IMR-90 (cell line): ENCODE results near the gene HOXD10. TPM values are rescaled to one million over a fixed set of nuclear protein-coding genes. Genes with fewer than 3 reads are reported as not detected.

Experiments used
- ATAC-seq: fragments of 200-7000 bp; cut with Tn5 transposase; 2 replicates; pipeline ENCODE4 v1.9.1; 2020; ENCODE audit warnings: low read depth, mild to moderate bottlenecking, moderate library complexity
- BruUV-seq: library from RNA; stranded (reverse); fragments of 400-500 nt; replicated peaks from 2 replicates; lab custom pipeline; 2021; lab: Mats Ljungman, UMichigan
- CTCF ChIA-PET: fragments of 300-600 bp; formaldehyde crosslinking; extraction: SDS; loops from one replicate; lab custom pipeline; 2021; ENCODE audit warnings: antibody characterized with exemption; lab: Yijun Ruan, JAX
- POLR2A ChIA-PET: fragments of 300-600 bp; sonication (Branson Sonifier 250); formaldehyde crosslinking; loops from one replicate; lab custom pipeline; 2022; ENCODE audit warnings: antibody characterized with exemption; ENCODE audit not compliant: unreplicated experiment; lab: Charles Lee
- DNase-seq: peaks from one replicate; pipeline ENCODE4 v3.0.0; 2013
- H2AFZ ChIP-seq: replicated peaks from 2 replicates; pipeline ENCODE3; 2013; ENCODE audit warnings: low read length, mild to moderate bottlenecking; ENCODE audit not compliant: poor library complexity
- H2AK5ac ChIP-seq: 2 replicates; pipeline ENCODE4 v1.6.1; 2013; ENCODE audit warnings: low read depth, low read length, inconsistent platforms
- H2AK9ac ChIP-seq: replicated peaks from 2 replicates; pipeline ENCODE3; 2013; ENCODE audit warnings: mild to moderate bottlenecking, low read depth, low read length, moderate library complexity; ENCODE audit not compliant: poor library complexity
- H2BK120ac ChIP-seq: 2 replicates; pipeline ENCODE4 v1.6.1; 2013; ENCODE audit warnings: low read depth, low read length, inconsistent platforms
- H2BK15ac ChIP-seq: 3 replicates; pipeline ENCODE4 v1.6.1; 2013; ENCODE audit warnings: low read depth, low read length, inconsistent platforms
- H2BK20ac ChIP-seq: 2 replicates; pipeline ENCODE4 v1.6.1; 2013; ENCODE audit warnings: low read depth, mild to moderate bottlenecking, inconsistent platforms, low read length, moderate library complexity
- H2BK5ac ChIP-seq: 2 replicates; pipeline ENCODE4 v1.6.1; 2013; ENCODE audit warnings: mild to moderate bottlenecking, low read depth, low read length, inconsistent platforms; ENCODE audit not compliant: poor library complexity, severe bottlenecking
- H3K14ac ChIP-seq: replicated peaks from 2 replicates; pipeline ENCODE4 v1.6.1; 2013; ENCODE audit warnings: low read depth, low read length, inconsistent platforms
- H3K18ac ChIP-seq: 2 replicates; pipeline ENCODE4 v1.6.1; 2013; ENCODE audit warnings: low read depth, low read length, control low read depth
- H3K23ac ChIP-seq: 2 replicates; pipeline ENCODE4 v1.6.1; 2013; ENCODE audit warnings: low read depth, low read length, inconsistent platforms
- H3K27ac ChIP-seq: 2 replicates; pipeline ENCODE4 v1.5.1; 2013; ENCODE audit warnings: mild to moderate bottlenecking, control low read depth, low read length; ENCODE audit not compliant: insufficient read depth
- H3K27me3 ChIP-seq: 2 replicates; pipeline ENCODE4 v1.6.1; 2013; ENCODE audit warnings: low read length; ENCODE audit not compliant: control insufficient read depth, insufficient read depth
- H3K36me3 ChIP-seq: 2 replicates; pipeline ENCODE4 v1.6.1; 2013; ENCODE audit warnings: low read length, mixed read lengths; ENCODE audit not compliant: control insufficient read depth, insufficient read depth
- H3K4ac ChIP-seq: 2 replicates; pipeline ENCODE4 v1.6.1; 2013; ENCODE audit warnings: low read depth, low read length, inconsistent platforms
- H3K4me1 ChIP-seq: 2 replicates; pipeline ENCODE4 v1.6.1; 2013; ENCODE audit warnings: low read length, mixed read lengths; ENCODE audit not compliant: control insufficient read depth, insufficient read depth
- H3K4me2 ChIP-seq: 2 replicates; pipeline ENCODE4 v1.6.1; 2013; ENCODE audit warnings: low read depth, mild to moderate bottlenecking, control low read depth, low read length, moderate library complexity
- H3K4me3 ChIP-seq: 2 replicates; pipeline ENCODE4 v1.5.1; 2013; ENCODE audit warnings: low read depth, mild to moderate bottlenecking, control low read depth, low read length, moderate library complexity; ENCODE audit not compliant: insufficient read depth
- H3K56ac ChIP-seq: 2 replicates; pipeline ENCODE4 v1.6.1; 2013; ENCODE audit warnings: low read length, inconsistent platforms; ENCODE audit not compliant: insufficient read depth; ENCODE audit errors: extremely low read depth
- H3K79me1 ChIP-seq, 2 experiments: 2 replicates each; pipeline ENCODE4 v1.6.1; 2013; ENCODE audit warnings: low read length in 2 of 2, inconsistent platforms in 1 of 2, low read depth in 1 of 2
- H3K9ac ChIP-seq: 2 replicates; pipeline ENCODE4 v1.6.1; 2013; ENCODE audit warnings: low read depth, low read length, control low read depth
- H3K9me1 ChIP-seq: 2 replicates; pipeline ENCODE4 v1.6.1; 2013; ENCODE audit warnings: low read length, inconsistent platforms; ENCODE audit not compliant: insufficient read depth
- H3K9me3 ChIP-seq: 2 replicates; pipeline ENCODE4 v1.6.1; 2013; ENCODE audit warnings: low read length; ENCODE audit not compliant: control insufficient read depth, insufficient read depth
- H4K20me1 ChIP-seq: 2 replicates; pipeline ENCODE4 v1.6.1; 2013; ENCODE audit warnings: low read length, inconsistent platforms; ENCODE audit not compliant: insufficient read depth
- H4K5ac ChIP-seq: 2 replicates; pipeline ENCODE4 v1.6.1; 2013; ENCODE audit warnings: mild to moderate bottlenecking, low read depth, low read length, control low read depth
- H4K8ac ChIP-seq, 2 experiments: 2 replicates each; pipeline ENCODE4 v1.6.1; 2013; ENCODE audit warnings: low read depth in 2 of 2, low read length in 2 of 2, control low read depth in 1 of 2, inconsistent platforms in 1 of 2
- H4K91ac ChIP-seq: 2 replicates; pipeline ENCODE4 v1.6.1; 2013; ENCODE audit warnings: low read depth, low read length, inconsistent platforms; ENCODE audit not compliant: insufficient read depth
- BHLHE40 ChIP-seq: fragments of 150-350 bp; IDR thresholded peaks from 2 replicates; pipeline ENCODE4 v1.6.1; 2016; ENCODE audit warnings: mild to moderate bottlenecking, low read depth, low read length
- CHD1 ChIP-seq: IDR thresholded peaks from 2 replicates; pipeline ENCODE4 v1.6.1; 2012; ENCODE audit warnings: low read depth, low read length, improper control_type of control experiment
- CTCF ChIP-seq: conservative IDR thresholded peaks from 2 replicates; pipeline ENCODE4 v1.5.1; 2012; ENCODE audit warnings: mild to moderate bottlenecking, low read depth, low read length, improper control_type of control experiment
- ELK1 ChIP-seq: fragments of 150-350 bp; IDR thresholded peaks from 2 replicates; pipeline ENCODE4 v1.6.1; 2016; ENCODE audit warnings: low read depth, mild to moderate bottlenecking, low read length, moderate library complexity, borderline replicate concordance
- FOS ChIP-seq: fragments of 150-350 bp; IDR thresholded peaks from 2 replicates; pipeline ENCODE4 v1.6.1; 2016; ENCODE audit warnings: low read depth, low read length
- MAFK ChIP-seq: IDR thresholded peaks from 2 replicates; pipeline ENCODE4 v1.6.1; 2012; ENCODE audit warnings: low read depth, low read length, improper control_type of control experiment
- MAZ ChIP-seq: IDR thresholded peaks from 2 replicates; pipeline ENCODE4 v1.6.1; 2012; ENCODE audit warnings: low read depth, mild to moderate bottlenecking, low read length, improper control_type of control experiment, moderate library complexity, borderline replicate concordance
- NFE2L2 ChIP-seq: fragments of 150-350 bp; IDR thresholded peaks from 2 replicates; pipeline ENCODE4 v1.6.1; 2016; ENCODE audit warnings: low read depth, mild to moderate bottlenecking, low read length
- POLR2A ChIP-seq: IDR thresholded peaks from 2 replicates; pipeline ENCODE4 v1.6.1; 2012; ENCODE audit warnings: mild to moderate bottlenecking, low read depth, low read length
- RAD21 ChIP-seq: IDR thresholded peaks from 2 replicates; pipeline ENCODE4 v1.6.1; 2012; ENCODE audit warnings: low read length, improper control_type of control experiment
- RCOR1 ChIP-seq: IDR thresholded peaks from 2 replicates; pipeline ENCODE4 v1.6.1; 2012; ENCODE audit warnings: mild to moderate bottlenecking, low read length, improper control_type of control experiment; ENCODE audit not compliant: insufficient replicate concordance
- RFX5 ChIP-seq: IDR thresholded peaks from 2 replicates; pipeline ENCODE4 v1.8.0; 2012; ENCODE audit warnings: low read depth, mild to moderate bottlenecking, low read length, moderate library complexity
- WGBS, 2 experiments: methylation state at CpG; one replicate each; pipeline versions ENCODE4 v1.1.5 to v1.1.7; 2013; ENCODE audit warnings: missing lambda C conversion rate in 2 of 2; ENCODE audit not compliant: insufficient read length in 1 of 2; ENCODE audit errors: extremely low coverage in 2 of 2; 5-methylcytosine and 5-hydroxymethylcytosine counted together
- dilution Hi-C: fragments of 300-500 bp; cut with HindIII; formaldehyde crosslinking; loops from one replicate; pipeline ENCODE4 v1.14.3; 2018; ENCODE audit warnings: low sequenced_read_pairs; ENCODE audit not compliant: unreplicated experiment
- in situ Hi-C: fragments of 300-500 bp; cut with MboI; formaldehyde crosslinking; loops from 3 replicates; pipeline ENCODE4 v1.14.3; 2019; ENCODE audit warnings: low sequenced_read_pairs, inconsistent platforms, mixed read lengths
- intact Hi-C: fragments of 100-400 bp; cut with micrococcal nuclease; formaldehyde crosslinking; loops from 2 replicates; pipeline ENCODE4 v1.10.0; 2022
- polyA plus RNA-seq, 3 experiments: library from polyadenylated mRNA; depleted of rRNA; stranded (reverse); fragments of >200 nt; gene quantifications; 2 replicates each; pipeline ENCODE4 v1.2.3, GENCODE V29; 2012; ENCODE audit warnings: low replicate concordance in 1 of 3
- total RNA-seq: library from RNA; depleted of rRNA; stranded (reverse); fragments of >200 nt; gene quantifications from 2 replicates; pipeline ENCODE4 v1.2.3, GENCODE V29; 2012

HOXD10 gene
- total and polyA plus RNA-seq, 2 of the 4 experiments (the other 2 are of a cell fraction): not detected

GRCh38 chr2:176166272-176166671 lies 49.7 kb downstream of the HOXD10 start:
- H2BK20ac ChIP-seq: no peak overlapping the region
- H3K36me3 ChIP-seq: no peaks in the 10 kb centered on the region
- H3K56ac ChIP-seq: no peak overlapping the region
- no peak for TF ChIP-seq RFX5
- TF ChIP-seq RAD21: no peak
- no peak for TF ChIP-seq CHD1
- TF ChIP-seq MAZ: no peak
- no peak for TF ChIP-seq CTCF
- TF ChIP-seq FOS: no peak
- no peak for TF ChIP-seq POLR2A
- TF ChIP-seq MAFK: no peak
- TF ChIP-seq RCOR1: no peak
- no peak for TF ChIP-seq NFE2L2
- no peak for TF ChIP-seq BHLHE40
- TF ChIP-seq ELK1: no peak
- no peak overlapping the region for H3K4me3 ChIP-seq
- H4K5ac ChIP-seq: no peak overlapping the region
- H3K4me2 ChIP-seq: no peak overlapping the region
- in situ Hi-C loops (no loop called here), dilution Hi-C loops (no loop called here), intact Hi-C loops (no loop called here)
- peaks cover 63% of the 10 kb centered on the region for H3K27me3 ChIP-seq
- no peak overlapping the region for H3K9ac ChIP-seq
- CTCF ChIA-PET: no interaction called here
- H3K79me1 ChIP-seq: no peaks in the 10 kb centered on the region
- H3K9me3 ChIP-seq: peaks cover 11% of the 10 kb centered on the region
- no peak overlapping the region for H2AFZ ChIP-seq
- no peak overlapping the region for H2BK120ac ChIP-seq
- H3K18ac ChIP-seq: no peak overlapping the region
- H2AK5ac ChIP-seq: no peak overlapping the region
- no peak for DNase-seq
- H2BK15ac ChIP-seq: no peak overlapping the region
- no peak overlapping the region for H2BK5ac ChIP-seq
- no TSS peak for BruUV-seq
- no peaks in the 10 kb centered on the region for H3K4me1 ChIP-seq
- 0% methylated on average over 1 of the region's 2 CpGs; no CpG with 5 or more reads in 1 of the 2 experiments for WGBS, 2 experiments
- H4K20me1 ChIP-seq: no peaks in the 10 kb centered on the region
- H3K27ac ChIP-seq: no peak overlapping the region
- POLR2A ChIA-PET: no interaction called here
- H4K8ac ChIP-seq: no peak overlapping the region
- no peaks in the 10 kb centered on the region for H3K9me1 ChIP-seq
- H3K4ac ChIP-seq: no peak overlapping the region
- no peak for ATAC-seq
- H2AK9ac ChIP-seq: no peak overlapping the region
- H3K23ac ChIP-seq: no peak overlapping the region
- no peak overlapping the region for H3K14ac ChIP-seq
- H4K91ac ChIP-seq: no peak overlapping the region
